HepG2 (cell line): ENCODE data around the gene ACAT1. TPM values are rescaled to one million over a fixed set of nuclear protein-coding genes. Genes with fewer than 3 reads are reported as not detected.

ENCODE experiments used
- ATAC-seq: fragments of 200-7000 bp; cut with Tn5 transposase; 3 replicates; pipeline ENCODE4 v1.9.1; 2020; ENCODE audit warnings: mild to moderate bottlenecking, moderate library complexity
- BruUV-seq: library from RNA; stranded (reverse); fragments of 400-500 nt; replicated peaks from 2 replicates; lab custom pipeline; 2021; lab: Mats Ljungman, UMichigan
- CTCF ChIA-PET: fragments of 300-600 bp; formaldehyde crosslinking; extraction: SDS; loops from one replicate; lab custom pipeline; 2021; ENCODE audit warnings: low total read pairs, inconsistent platforms, low intra/inter-chr PET ratio; lab: Yijun Ruan, JAX
- POLR2A ChIA-PET: fragments of 350-600 bp; sonication (Branson Sonifier 250); formaldehyde crosslinking; loops from one replicate; lab custom pipeline; 2020; ENCODE audit warnings: antibody characterized with exemption, inconsistent platforms; lab: Yijun Ruan, JAX
- DNase-seq: peaks from one replicate; pipeline ENCODE4 v3.0.0-alpha.2; 2015; ENCODE audit warnings: low spot score
- FAIRE-seq: peaks from 3 replicates; lab custom pipeline; 2011; peaks lifted over from hg19 to GRCh38; lab: Jason Lieb, UNC
- H2AFZ ChIP-seq: one replicate; pipeline ENCODE4 v1.6.1; 2011; ENCODE audit warnings: low read length, inconsistent platforms
- H3K27ac ChIP-seq: fragments of 300-600 bp; 3 replicates; pipeline ENCODE4 v1.8.0; 2011; ENCODE audit warnings: mixed run types, mild to moderate bottlenecking, mixed read lengths, low read length, inconsistent platforms; ENCODE audit not compliant: insufficient read depth; ENCODE audit errors: extremely low read length
- H3K27me3 ChIP-seq, 2 experiments: fragments of 200-600 bp in 1 of 2; 2 replicates in 1 of 2; 3 replicates in 1 of 2; pipeline versions ENCODE4 v1.6.0 to v1.8.0; 2011; ENCODE audit warnings: low read length in 2 of 2, mild to moderate bottlenecking in 2 of 2, moderate library complexity in 2 of 2, inconsistent platforms in 1 of 2; ENCODE audit not compliant: insufficient read depth in 2 of 2, control insufficient read depth in 1 of 2
- H3K36me3 ChIP-seq, 2 experiments: fragments of 200-600 bp in 1 of 2; replicated peaks in 1 of 2; 2 replicates in 1 of 2; 3 replicates in 1 of 2; pipeline versions ENCODE4 v1.5.1 to v1.8.0; 2011; ENCODE audit warnings: low read length in 2 of 2, inconsistent platforms in 1 of 2; ENCODE audit not compliant: insufficient read depth in 2 of 2, control insufficient read depth in 1 of 2
- H3K4me1 ChIP-seq: 2 replicates; pipeline ENCODE4 v1.5.1; 2012; ENCODE audit warnings: low read length, inconsistent platforms; ENCODE audit not compliant: insufficient read depth
- H3K4me2 ChIP-seq: 2 replicates; pipeline ENCODE4 v1.6.0; 2011; ENCODE audit warnings: low read depth, low read length, inconsistent platforms
- H3K4me3 ChIP-seq, 3 experiments: fragments of 200-600 bp in 1 of 3; sonication (generic), shearing (Covaris generic) in 1 of 3; replicated peaks in 1 of 3; 2 replicates each; pipeline ENCODE4 v1.5.1; 2011 to 2016; ENCODE audit warnings: low read length in 3 of 3, inconsistent platforms in 2 of 3, low read depth in 2 of 3, mild to moderate bottlenecking in 2 of 3, control low read depth in 1 of 3, mixed read lengths in 1 of 3; ENCODE audit not compliant: insufficient read depth in 1 of 3
- H3K79me2 ChIP-seq: one replicate; pipeline ENCODE4 v1.6.1; 2011; ENCODE audit warnings: low read length, inconsistent platforms; ENCODE audit not compliant: insufficient read depth
- H3K9ac ChIP-seq: 2 replicates; pipeline ENCODE4 v1.6.0; 2011; ENCODE audit warnings: mild to moderate bottlenecking, low read depth, low read length, inconsistent platforms; ENCODE audit not compliant: insufficient read depth
- H3K9me3 ChIP-seq: 2 replicates; pipeline ENCODE4 v1.5.1; 2012; ENCODE audit warnings: mild to moderate bottlenecking, low read length
- H4K20me1 ChIP-seq: 2 replicates; pipeline ENCODE4 v1.6.0; 2011; ENCODE audit warnings: inconsistent platforms, mild to moderate bottlenecking, low read length, moderate library complexity; ENCODE audit not compliant: insufficient read depth
- EP300 ChIP-seq, 3 experiments: sonication (generic) in 1 of 3; formaldehyde crosslinking in 1 of 3; IDR thresholded peaks; 2 replicates each; pipeline versions ENCODE4 v1.5.1 to v1.6.1; 2011 to 2020; ENCODE audit warnings: low read depth in 2 of 3, low read length in 2 of 3, borderline replicate concordance in 1 of 3, improper control_type of control experiment in 1 of 3, mild to moderate bottlenecking in 1 of 3, missing genetic modification reagents in 1 of 3, moderate library complexity in 1 of 3
- HNRNPK ChIP-seq: fragments of 200-400 bp; formaldehyde crosslinking; IDR thresholded peaks from 2 replicates; pipeline ENCODE4 v1.6.1; 2018; ENCODE audit warnings: low read length, low read depth, moderate library complexity, mild to moderate bottlenecking; ENCODE audit not compliant: poor library complexity, severe bottlenecking
- KMT2B ChIP-seq: IDR thresholded peaks from 2 replicates; pipeline ENCODE4 v1.6.1; 2016; ENCODE audit warnings: missing genetic modification reagents, missing compliant biosample characterization
- MXI1 ChIP-seq: IDR thresholded peaks from 3 replicates; pipeline ENCODE4 v1.6.1; 2012; ENCODE audit warnings: low read depth, low read length, inconsistent platforms, borderline replicate concordance
- NR2F2 ChIP-seq: IDR thresholded peaks from 2 replicates; pipeline ENCODE4 v1.6.1; 2012; ENCODE audit warnings: low read depth, inconsistent platforms, borderline replicate concordance
- SALL2 ChIP-seq: sonication (generic); formaldehyde crosslinking; IDR thresholded peaks from 2 replicates; pipeline ENCODE4 v1.8.1; 2023; ENCODE audit warnings: mild to moderate bottlenecking, missing genetic modification reagents, inconsistent platforms
- SP2 ChIP-seq: sonication (generic); formaldehyde crosslinking; IDR thresholded peaks from 2 replicates; pipeline ENCODE4 v1.5.1; 2020; ENCODE audit warnings: mild to moderate bottlenecking, missing genetic modification reagents
- TCF7 ChIP-seq: sonication (generic); IDR thresholded peaks from 2 replicates; pipeline ENCODE4 v1.6.1; 2016; ENCODE audit warnings: antibody characterized with exemption, low read depth
- TSC22D2 ChIP-seq: sonication (generic); formaldehyde crosslinking; IDR thresholded peaks from 2 replicates; pipeline ENCODE4 v1.5.1; 2020; ENCODE audit warnings: missing genetic modification reagents, mild to moderate bottlenecking, borderline replicate concordance
- XBP1 ChIP-seq: sonication (generic); formaldehyde crosslinking; IDR thresholded peaks from 2 replicates; pipeline ENCODE4 v1.5.0; 2020; ENCODE audit warnings: missing genetic modification reagents
- ZBTB38 ChIP-seq: sonication (generic); formaldehyde crosslinking; IDR thresholded peaks from 2 replicates; pipeline ENCODE4 v1.5.1; 2020; ENCODE audit warnings: mild to moderate bottlenecking, missing genetic modification reagents
- ZKSCAN5 ChIP-seq: sonication (generic); formaldehyde crosslinking; IDR thresholded peaks from 2 replicates; pipeline ENCODE4 v1.5.1; 2020; ENCODE audit warnings: mild to moderate bottlenecking, missing genetic modification reagents
- ZNF24 ChIP-seq: fragments of 450-650 bp; IDR thresholded peaks from 2 replicates; pipeline ENCODE4 v1.6.1; 2017; ENCODE audit warnings: antibody characterized with exemption, mild to moderate bottlenecking
- ZNF549 ChIP-seq: sonication (generic); formaldehyde crosslinking; IDR thresholded peaks from 2 replicates; pipeline ENCODE4 v1.5.0; 2020; ENCODE audit warnings: missing genetic modification reagents
- ZNF567 ChIP-seq: sonication (generic); formaldehyde crosslinking; IDR thresholded peaks from 2 replicates; pipeline ENCODE4 v1.8.1; 2023; ENCODE audit warnings: mild to moderate bottlenecking, missing genetic modification reagents, borderline replicate concordance
- ZSCAN25 ChIP-seq: sonication (generic); formaldehyde crosslinking; IDR thresholded peaks from 2 replicates; pipeline ENCODE4 v1.8.0; 2022; ENCODE audit warnings: mild to moderate bottlenecking, missing genetic modification reagents
- WGBS: methylation state at CpG from one replicate; pipeline ENCODE4 v1.1.6; 2017; ENCODE audit warnings: low lambda C conversion rate; 5-methylcytosine and 5-hydroxymethylcytosine counted together
- in situ Hi-C: cut with HindIII; loops from 2 replicates; pipeline ENCODE4 v1.10.0; 2017; ENCODE audit warnings: low pct_unique_long_range_greater_than_20kb; ENCODE audit not compliant: extremely low pct_ligation_motif_present
- intact Hi-C: fragments of 100-400 bp; cut with micrococcal nuclease; formaldehyde crosslinking; loops from one replicate; pipeline ENCODE4 v1.10.0; 2022; ENCODE audit not compliant: unreplicated experiment
- polyA plus RNA-seq, 8 experiments: library from polyadenylated mRNA; depleted of rRNA in 3 of 8; stranded (reverse) in 7 of 8; unstranded in 1 of 8; fragments of >200 nt; fragmentation: Illumina TruSeq in 4 of 8; extraction: Trizol in 4 of 8; gene quantifications; 2 replicates each; pipeline versions ENCODE4 v1.2.1 to v1.2.3, GENCODE V29; 2011 to 2016; ENCODE audit warnings: low read depth in 4 of 8, missing spikeins in 1 of 8, mixed read lengths in 1 of 8; ENCODE audit not compliant: insufficient read depth in 1 of 8
- total RNA-seq, 5 experiments: library from RNA; depleted of rRNA; stranded (reverse); fragments of >200 nt; fragmentation: Illumina TruSeq; extraction: Trizol; gene quantifications; 2 replicates each; pipeline ENCODE4 v1.2.3, GENCODE V29; 2016; ENCODE audit warnings: low read depth in 1 of 5
- TF ChIP-seq, protein P1 (sequence below): sonication (generic); formaldehyde crosslinking; IDR thresholded peaks from 2 replicates; pipeline ENCODE4 v1.4.0; 2020; ENCODE audit warnings: missing genetic modification reagents, mild to moderate bottlenecking, borderline replicate concordance
- TF ChIP-seq, protein P2 (sequence below): sonication (generic); formaldehyde crosslinking; IDR thresholded peaks from 2 replicates; pipeline ENCODE4 v1.8.0; 2022; ENCODE audit warnings: missing genetic modification reagents, low read depth, mild to moderate bottlenecking, borderline replicate concordance
- TF ChIP-seq, protein P3 (sequence below): sonication (generic); formaldehyde crosslinking; IDR thresholded peaks from 2 replicates; pipeline ENCODE4 v1.5.1; 2020; ENCODE audit warnings: missing genetic modification reagents, mild to moderate bottlenecking, borderline replicate concordance

The ACAT1 gene
- total and polyA plus RNA-seq, 2 of the 13 experiments (the other 11 are each of a cell fraction or from before 2014, with no cell fraction given) = 103 to 165 TPM

DNA sequence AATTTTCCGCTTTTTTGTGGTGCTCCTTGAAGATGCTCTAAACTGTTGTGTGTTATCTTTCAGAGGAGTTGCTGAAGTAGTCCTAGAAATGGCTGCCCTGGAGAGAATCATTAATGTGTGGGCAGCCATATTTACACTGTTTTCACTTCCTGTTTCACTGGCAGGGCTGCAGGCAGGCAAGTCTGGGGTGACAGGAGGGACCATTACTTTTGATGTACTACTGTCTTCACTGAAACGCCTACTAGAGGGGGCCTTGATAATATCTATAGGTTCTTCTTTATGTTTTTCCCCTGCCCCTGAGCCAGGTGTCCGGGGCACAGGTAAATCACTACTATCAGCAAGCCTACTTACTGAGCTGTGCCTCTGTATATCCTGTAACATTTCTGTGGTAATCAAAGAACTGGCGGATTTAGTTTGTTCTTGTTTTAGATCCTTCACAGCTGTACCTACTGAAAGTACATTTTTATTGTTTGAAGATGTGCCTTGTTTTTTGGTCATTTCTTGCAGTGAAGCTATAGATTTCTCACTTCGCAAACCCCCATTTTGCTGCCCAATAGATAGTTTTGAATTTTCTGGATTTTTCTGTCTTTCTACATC, 39.7 kb downstream of the ACAT1 start:
- DNase-seq (no peak), ATAC-seq (no peak), FAIRE-seq (no peak)
- 97% methylated on average over 5 of the region's 5 CpGs for WGBS
- Histone ChIP-seq H3K4me3 (no peak overlapping the region), H3K27ac (no peak overlapping the region), H3K27me3 (no peaks in the 10 kb centered on the region), H3K4me1 (no peaks in the 10 kb centered on the region), H3K9me3 (no peaks in the 10 kb centered on the region), H4K20me1 (no peaks in the 10 kb centered on the region), H2AFZ (no peak overlapping the region), H3K36me3 (peaks cover 7 to 54% of the 10 kb centered on the region in 2 experiments), H3K4me2 (no peak overlapping the region), H3K9ac (no peak overlapping the region), H3K79me2 (no peaks in the 10 kb centered on the region)
- POLR2A ChIA-PET = no interaction called here
- intact Hi-C loops = no loop called here
- CTCF ChIA-PET = no interaction called here
- TF ChIP-seq TSC22D2 (CRISPR knock-in tag) (no peak), ZBTB38 (CRISPR knock-in tag) (no peak), SALL2 (CRISPR knock-in tag) (no peak), EP300 (IDR thresholded peaks at IDR 0.05; ENCODE audit: low read depth in 2 of 2, low read length in 2 of 2) (no peak), EP300 (CRISPR knock-in tag; IDR thresholded peaks at IDR 0.05; ENCODE audit: borderline replicate concordance) (no peak), HNRNPK (no peak), MXI1 (no peak), ZSCAN25 (CRISPR knock-in tag) (no peak), NR2F2 (no peak), ZKSCAN5 (CRISPR knock-in tag) (no peak), SP2 (no peak), KMT2B (CRISPR knock-in tag) (no peak), XBP1 (CRISPR knock-in tag) (no peak), ZNF567 (CRISPR knock-in tag) (no peak), TCF7 (no peak), ZNF549 (CRISPR knock-in tag) (no peak), ZNF24 (no peak)
- TF ChIP-seq, protein P1, sequence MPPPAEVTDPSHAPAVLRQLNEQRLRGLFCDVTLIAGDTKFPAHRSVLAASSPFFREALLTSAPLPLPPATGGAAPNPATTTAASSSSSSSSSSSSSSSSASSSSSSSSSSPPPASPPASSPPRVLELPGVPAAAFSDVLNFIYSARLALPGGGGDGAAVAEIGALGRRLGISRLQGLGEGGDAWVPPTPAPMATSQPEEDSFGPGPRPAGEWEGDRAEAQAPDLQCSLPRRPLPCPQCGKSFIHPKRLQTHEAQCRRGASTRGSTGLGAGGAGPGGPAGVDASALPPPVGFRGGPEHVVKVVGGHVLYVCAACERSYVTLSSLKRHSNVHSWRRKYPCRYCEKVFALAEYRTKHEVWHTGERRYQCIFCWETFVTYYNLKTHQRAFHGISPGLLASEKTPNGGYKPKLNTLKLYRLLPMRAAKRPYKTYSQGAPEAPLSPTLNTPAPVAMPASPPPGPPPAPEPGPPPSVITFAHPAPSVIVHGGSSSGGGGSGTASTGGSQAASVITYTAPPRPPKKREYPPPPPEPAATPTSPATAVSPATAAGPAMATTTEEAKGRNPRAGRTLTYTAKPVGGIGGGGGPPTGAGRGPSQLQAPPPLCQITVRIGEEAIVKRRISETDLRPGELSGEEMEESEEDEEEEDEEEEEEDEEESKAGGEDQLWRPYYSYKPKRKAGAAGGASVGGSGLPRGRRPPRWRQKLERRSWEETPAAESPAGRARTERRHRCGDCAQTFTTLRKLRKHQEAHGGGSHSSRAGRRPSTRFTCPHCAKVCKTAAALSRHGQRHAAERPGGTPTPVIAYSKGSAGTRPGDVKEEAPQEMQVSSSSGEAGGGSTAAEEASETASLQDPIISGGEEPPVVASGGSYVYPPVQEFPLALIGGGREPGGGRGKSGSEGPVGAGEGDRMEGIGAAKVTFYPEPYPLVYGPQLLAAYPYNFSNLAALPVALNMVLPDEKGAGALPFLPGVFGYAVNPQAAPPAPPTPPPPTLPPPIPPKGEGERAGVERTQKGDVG (CRISPR knock-in tag) = no peak
- TF ChIP-seq, protein P2, sequence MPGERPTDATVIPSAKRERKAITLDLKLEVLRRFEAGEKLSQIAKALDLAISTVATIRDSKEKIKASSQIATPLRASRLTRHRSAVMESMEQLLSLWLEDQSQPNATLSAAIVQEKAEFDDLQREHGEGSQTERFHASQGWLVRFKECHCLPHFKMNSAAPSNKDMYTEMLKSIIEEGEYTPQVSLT (CRISPR knock-in tag) = no peak
- TF ChIP-seq, protein P3, sequence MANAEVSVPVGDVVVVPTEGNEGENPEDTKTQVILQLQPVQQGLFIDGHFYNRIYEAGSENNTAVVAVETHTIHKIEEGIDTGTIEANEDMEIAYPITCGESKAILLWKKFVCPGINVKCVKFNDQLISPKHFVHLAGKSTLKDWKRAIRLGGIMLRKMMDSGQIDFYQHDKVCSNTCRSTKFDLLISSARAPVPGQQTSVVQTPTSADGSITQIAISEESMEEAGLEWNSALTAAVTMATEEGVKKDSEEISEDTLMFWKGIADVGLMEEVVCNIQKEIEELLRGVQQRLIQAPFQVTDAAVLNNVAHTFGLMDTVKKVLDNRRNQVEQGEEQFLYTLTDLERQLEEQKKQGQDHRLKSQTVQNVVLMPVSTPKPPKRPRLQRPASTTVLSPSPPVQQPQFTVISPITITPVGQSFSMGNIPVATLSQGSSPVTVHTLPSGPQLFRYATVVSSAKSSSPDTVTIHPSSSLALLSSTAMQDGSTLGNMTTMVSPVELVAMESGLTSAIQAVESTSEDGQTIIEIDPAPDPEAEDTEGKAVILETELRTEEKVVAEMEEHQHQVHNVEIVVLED = no peak
- TF ChIP-seq, all 625 proteins: peak for 0
- in situ Hi-C loops = no loop called here
- BruUV-seq = TSS peak; percentile 44
